Liver (tissue), 2 donors: Measurements from ENCODE around the gene KCNQ4.

Experiments used
- CTCF ChIP-seq: fragments of 150-350 bp; IDR thresholded peaks from 2 replicates; pipeline ENCODE4 v1.5.1; 2017; ENCODE audit warnings: improper control_type of control experiment, low read depth, low read length; ENCODE audit not compliant: missing input control
- ZBTB33 ChIP-seq: IDR thresholded peaks from 2 replicates; pipeline ENCODE4 v1.6.1; 2016; ENCODE audit warnings: antibody characterized with exemption
- TF ChIP-seq, protein P1 (sequence below): IDR thresholded peaks from 2 replicates; pipeline ENCODE4 v1.6.1; 2016; ENCODE audit warnings: antibody characterized with exemption
- donor health status: healthy.

DNA sequence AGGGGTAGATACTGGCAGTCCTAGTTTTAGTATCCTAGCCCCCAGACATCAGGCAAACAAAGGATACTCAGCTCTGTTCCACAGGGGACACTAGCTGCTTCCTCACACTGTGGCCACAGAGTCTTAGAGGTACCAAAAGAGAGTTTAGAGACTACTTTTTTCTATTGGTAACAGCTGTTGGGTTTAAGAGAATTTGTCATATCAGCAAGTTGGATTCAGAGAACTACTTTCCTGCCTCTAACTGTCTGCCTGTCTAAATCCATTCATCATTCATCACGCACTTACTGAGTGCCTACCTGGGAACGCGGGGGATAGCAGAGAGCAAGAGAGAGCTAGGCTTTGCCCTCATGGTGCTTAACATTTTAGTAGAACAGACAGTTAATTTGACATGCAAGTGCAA, 27.1 kb upstream of the KCNQ4 start:
- no peak for TF ChIP-seq CTCF
- TF ChIP-seq, protein P1, sequence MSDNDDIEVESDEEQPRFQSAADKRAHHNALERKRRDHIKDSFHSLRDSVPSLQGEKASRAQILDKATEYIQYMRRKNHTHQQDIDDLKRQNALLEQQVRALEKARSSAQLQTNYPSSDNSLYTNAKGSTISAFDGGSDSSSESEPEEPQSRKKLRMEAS = no peak
- TF ChIP-seq ZBTB33 = no peak
